Activated naive CD4-positive, alpha-beta T cell treated with anti-CD3 and anti-CD28 coated beads, Interleukin-2, amount 50 U/mL, for 24 hours (primary cell): Measurements from ENCODE around the gene UGT8.
"Not testable (repeated sequence)": the region's sequence is repeated elsewhere in the genome, so short reads cannot be mapped to it uniquely, and the experiment has no call there.

ENCODE experiments used
- H3K27ac Mint-ChIP-seq: one replicate; pipeline ENCODE4 v1.8.0; 2021; ENCODE audit warnings: mild to moderate bottlenecking, mixed read lengths
- H3K27me3 Mint-ChIP-seq: one replicate; pipeline ENCODE4 v1.8.0; 2021; ENCODE audit warnings: mixed read lengths
- H3K36me3 Mint-ChIP-seq: one replicate; pipeline ENCODE4 v1.8.0; 2021; ENCODE audit warnings: mixed read lengths
- H3K4me1 Mint-ChIP-seq: one replicate; pipeline ENCODE4 v1.8.0; 2021; ENCODE audit warnings: mixed read lengths
- H3K4me3 Mint-ChIP-seq: one replicate; pipeline ENCODE4 v1.8.0; 2021; ENCODE audit warnings: mild to moderate bottlenecking, mixed read lengths
- H3K9me3 Mint-ChIP-seq: one replicate; pipeline ENCODE4 v1.8.0; 2021; ENCODE audit warnings: mixed read lengths

UGT8 gene

GRCh38 chr4:114654592-114654991, 56.0 kb downstream of the UGT8 start:
- Mint-ChIP-seq H3K9me3 (no peaks in the 10 kb centered on the region), H3K36me3 (no peaks in the 10 kb centered on the region), H3K4me3 (no peak overlapping the region), H3K4me1 (no peaks in the 10 kb centered on the region), H3K27me3 (peaks cover 18% of the 10 kb centered on the region), H3K27ac (no peak overlapping the region)

- Mint-ChIP-seq H3K27ac (no peak overlapping the region), H3K4me1 (no peaks in the 10 kb centered on the region), H3K36me3 (no peaks in the 10 kb centered on the region), H3K4me3 (no peak overlapping the region), H3K9me3 (no peaks in the 10 kb centered on the region), H3K27me3 (peaks cover 16% of the 10 kb centered on the region)
Measured at GRCh38 chr4:114658179-114658578, 59.6 kb downstream of the UGT8 start.

- H3K27me3 Mint-ChIP-seq, result peaks cover 16% of the 10 kb centered on the region
- no peaks in the 10 kb centered on the region for H3K4me1 Mint-ChIP-seq
- no peaks in the 10 kb centered on the region for H3K9me3 Mint-ChIP-seq
- H3K27ac Mint-ChIP-seq, result no peak overlapping the region
- H3K36me3 Mint-ChIP-seq, result no peaks in the 10 kb centered on the region
- no peak overlapping the region for H3K4me3 Mint-ChIP-seq
Measured at GRCh38 chr4:114658776-114659175, 60.2 kb downstream of the UGT8 start.

- no peaks in the 10 kb centered on the region for H3K4me1 Mint-ChIP-seq
- H3K4me3 Mint-ChIP-seq, result no peak overlapping the region
- H3K27me3 Mint-ChIP-seq, result peaks cover 16% of the 10 kb centered on the region
- H3K36me3 Mint-ChIP-seq, result no peaks in the 10 kb centered on the region
- H3K27ac Mint-ChIP-seq, result no peak overlapping the region
- no peaks in the 10 kb centered on the region for H3K9me3 Mint-ChIP-seq
Measured at GRCh38 chr4:114659386-114660008, 60.9 kb downstream of the UGT8 start.

- Mint-ChIP-seq H3K27ac (no peak overlapping the region), H3K36me3 (no peaks in the 10 kb centered on the region), H3K4me1 (no peaks in the 10 kb centered on the region), H3K9me3 (no peaks in the 10 kb centered on the region), H3K4me3 (no peak overlapping the region), H3K27me3 (peaks cover 12% of the 10 kb centered on the region)
Measured at GRCh38 chr4:114663083-114663482, 64.5 kb downstream of the UGT8 start.

GRCh38 chr4:114668577-114668976, 70.0 kb downstream of the UGT8 start:
- Mint-ChIP-seq H3K9me3 (no peaks in the 10 kb centered on the region), H3K27ac (no peak overlapping the region), H3K36me3 (no peaks in the 10 kb centered on the region), H3K4me3 (no peak overlapping the region), H3K27me3 (peaks cover 14% of the 10 kb centered on the region), H3K4me1 (no peaks in the 10 kb centered on the region)

GRCh38 chr4:114670733-114671132, 72.1 kb downstream of the UGT8 start:
- H3K36me3 Mint-ChIP-seq, H3K9me3 Mint-ChIP-seq, H3K4me1 Mint-ChIP-seq: not testable (repeated sequence)

GRCh38 chr4:114673306-114673705, 74.7 kb downstream of the UGT8 start:
- H3K9me3 Mint-ChIP-seq, result no peaks in the 10 kb centered on the region
- H3K4me1 Mint-ChIP-seq, result no peaks in the 10 kb centered on the region
- H3K27me3 Mint-ChIP-seq, result peaks cover 7% of the 10 kb centered on the region
- H3K36me3 Mint-ChIP-seq, result no peaks in the 10 kb centered on the region
- no peak overlapping the region for H3K4me3 Mint-ChIP-seq
- H3K27ac Mint-ChIP-seq, result no peak overlapping the region

More at GRCh38 chr4:114670733-114671132, 72.1 kb downstream of the UGT8 start:
- H3K4me3 Mint-ChIP-seq, H3K27ac Mint-ChIP-seq: not testable (repeated sequence)
- peaks cover 14% of the 10 kb centered on the region for H3K27me3 Mint-ChIP-seq

- Mint-ChIP-seq H3K27ac (no peak overlapping the region), H3K36me3 (no peaks in the 10 kb centered on the region), H3K4me1 (no peaks in the 10 kb centered on the region), H3K4me3 (no peak overlapping the region), H3K9me3 (no peaks in the 10 kb centered on the region), H3K27me3 (peaks cover 7% of the 10 kb centered on the region)
Measured at GRCh38 chr4:114674080-114674479, 75.5 kb downstream of the UGT8 start.

GRCh38 chr4:114677346-114677979, 78.9 kb downstream of the UGT8 start:
- Mint-ChIP-seq H3K27me3 (peaks cover 3% of the 10 kb centered on the region), H3K9me3 (no peaks in the 10 kb centered on the region), H3K36me3 (no peaks in the 10 kb centered on the region), H3K4me3 (no peak overlapping the region), H3K4me1 (no peaks in the 10 kb centered on the region), H3K27ac (no peak overlapping the region)

GRCh38 chr4:114684462-114684861, 85.9 kb downstream of the UGT8 start:
- Mint-ChIP-seq H3K9me3 (no peaks in the 10 kb centered on the region), H3K4me3 (no peak overlapping the region), H3K4me1 (no peaks in the 10 kb centered on the region), H3K27ac (no peak overlapping the region), H3K36me3 (no peaks in the 10 kb centered on the region), H3K27me3 (peaks cover 11% of the 10 kb centered on the region)

- H3K4me1 Mint-ChIP-seq, result no peaks in the 10 kb centered on the region
- H3K4me3 Mint-ChIP-seq, result no peak overlapping the region
- no peaks in the 10 kb centered on the region for H3K36me3 Mint-ChIP-seq
- no peak overlapping the region for H3K27ac Mint-ChIP-seq
- no peaks in the 10 kb centered on the region for H3K9me3 Mint-ChIP-seq
- H3K27me3 Mint-ChIP-seq, result peaks cover 8% of the 10 kb centered on the region
Measured at GRCh38 chr4:114688059-114688458, 89.5 kb downstream of the UGT8 start.

- Mint-ChIP-seq H3K27me3 (peaks cover 7% of the 10 kb centered on the region), H3K4me3 (no peak overlapping the region), H3K9me3 (no peaks in the 10 kb centered on the region), H3K36me3 (no peaks in the 10 kb centered on the region), H3K4me1 (no peaks in the 10 kb centered on the region), H3K27ac (no peak overlapping the region)
Measured at GRCh38 chr4:114690571-114690970, 92.0 kb downstream of the UGT8 start.

- H3K27me3 Mint-ChIP-seq, result peaks cover 6% of the 10 kb centered on the region
- H3K9me3 Mint-ChIP-seq, result no peaks in the 10 kb centered on the region
- no peaks in the 10 kb centered on the region for H3K4me1 Mint-ChIP-seq
- H3K27ac Mint-ChIP-seq, result no peak overlapping the region
- H3K4me3 Mint-ChIP-seq, result no peak overlapping the region
- H3K36me3 Mint-ChIP-seq, result no peaks in the 10 kb centered on the region
Measured at GRCh38 chr4:114691865-114692264, 93.3 kb downstream of the UGT8 start.

- Mint-ChIP-seq H3K36me3 (no peaks in the 10 kb centered on the region), H3K9me3 (no peaks in the 10 kb centered on the region), H3K4me3 (no peak overlapping the region), H3K27ac (no peak overlapping the region), H3K4me1 (no peaks in the 10 kb centered on the region), H3K27me3 (peaks cover 3% of the 10 kb centered on the region)
Measured at GRCh38 chr4:114692958-114693357, 94.4 kb downstream of the UGT8 start.

- H3K4me1 Mint-ChIP-seq, result no peaks in the 10 kb centered on the region
- H3K27me3 Mint-ChIP-seq, result peaks cover 3% of the 10 kb centered on the region
- no peaks in the 10 kb centered on the region for H3K36me3 Mint-ChIP-seq
- H3K27ac Mint-ChIP-seq, result no peak overlapping the region
- H3K4me3 Mint-ChIP-seq, result no peak overlapping the region
- H3K9me3 Mint-ChIP-seq, result no peaks in the 10 kb centered on the region
Measured at GRCh38 chr4:114694770-114695169, 96.2 kb downstream of the UGT8 start.

- Mint-ChIP-seq H3K4me1 (no peaks in the 10 kb centered on the region), H3K27me3 (peaks cover 3% of the 10 kb centered on the region), H3K27ac (no peak overlapping the region)
Measured at GRCh38 chr4:114698231-114698630, 99.6 kb downstream of the UGT8 start.

More at GRCh38 chr4:114698231-114698630, 99.6 kb downstream of the UGT8 start:
- H3K36me3 Mint-ChIP-seq, result no peaks in the 10 kb centered on the region
- no peak overlapping the region for H3K4me3 Mint-ChIP-seq
- H3K9me3 Mint-ChIP-seq, result no peaks in the 10 kb centered on the region
